Mammary epithelial cell (primary cell): Measurements from ENCODE around the gene COL9A2.

Experiments
- EZH2 ChIP-seq: IDR thresholded peaks from 2 replicates; pipeline ENCODE4 v1.6.1; 2012; ENCODE audit warnings: low read length, inconsistent platforms, borderline replicate concordance
- TF ChIP-seq, protein P1 (sequence below), 2 donors: IDR thresholded peaks in 1 of 2; conservative IDR thresholded peaks in 1 of 2; 2 replicates each; pipeline ENCODE4 v1.5.1; 2011 to 2012; ENCODE audit warnings: inconsistent platforms in 2 of 2, low read length in 2 of 2, mild to moderate bottlenecking in 2 of 2, control low read depth in 1 of 2, low read depth in 1 of 2; ENCODE audit not compliant: insufficient read depth in 1 of 2; ENCODE audit errors: extremely low read depth in 1 of 2

DNA sequence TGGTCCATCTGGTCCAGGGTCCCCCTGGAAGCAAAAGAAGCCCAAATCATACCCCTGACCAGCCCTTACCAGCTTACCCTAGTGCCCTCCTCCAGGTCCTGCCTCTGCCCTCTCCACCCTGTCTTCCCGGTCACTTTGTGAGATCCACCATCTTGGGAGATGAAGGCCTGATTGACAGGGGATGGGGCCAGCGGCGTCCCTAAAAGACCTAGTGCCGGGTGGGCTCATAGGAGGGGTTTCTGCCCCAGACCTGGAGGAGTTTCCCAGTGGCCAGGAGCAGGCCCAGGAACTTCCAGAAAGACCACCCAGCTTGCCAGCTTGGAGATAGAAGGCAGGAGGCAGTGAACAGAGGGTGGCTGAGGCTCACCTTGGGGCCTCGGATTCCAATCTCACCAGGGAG is 5.4 kb downstream of the COL9A2 start:
- TF ChIP-seq, protein P1, sequence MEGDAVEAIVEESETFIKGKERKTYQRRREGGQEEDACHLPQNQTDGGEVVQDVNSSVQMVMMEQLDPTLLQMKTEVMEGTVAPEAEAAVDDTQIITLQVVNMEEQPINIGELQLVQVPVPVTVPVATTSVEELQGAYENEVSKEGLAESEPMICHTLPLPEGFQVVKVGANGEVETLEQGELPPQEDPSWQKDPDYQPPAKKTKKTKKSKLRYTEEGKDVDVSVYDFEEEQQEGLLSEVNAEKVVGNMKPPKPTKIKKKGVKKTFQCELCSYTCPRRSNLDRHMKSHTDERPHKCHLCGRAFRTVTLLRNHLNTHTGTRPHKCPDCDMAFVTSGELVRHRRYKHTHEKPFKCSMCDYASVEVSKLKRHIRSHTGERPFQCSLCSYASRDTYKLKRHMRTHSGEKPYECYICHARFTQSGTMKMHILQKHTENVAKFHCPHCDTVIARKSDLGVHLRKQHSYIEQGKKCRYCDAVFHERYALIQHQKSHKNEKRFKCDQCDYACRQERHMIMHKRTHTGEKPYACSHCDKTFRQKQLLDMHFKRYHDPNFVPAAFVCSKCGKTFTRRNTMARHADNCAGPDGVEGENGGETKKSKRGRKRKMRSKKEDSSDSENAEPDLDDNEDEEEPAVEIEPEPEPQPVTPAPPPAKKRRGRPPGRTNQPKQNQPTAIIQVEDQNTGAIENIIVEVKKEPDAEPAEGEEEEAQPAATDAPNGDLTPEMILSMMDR (conservative IDR thresholded peaks at IDR 0.05 in 1 of 2, IDR thresholded peaks at IDR 0.05 in 1 of 2; ENCODE audit: extremely low read depth in 1 of 2, insufficient read depth in 1 of 2, low read depth in 1 of 2, low read length in 2 of 2) = no peak
- no peak for TF ChIP-seq EZH2
